PC-9 (cell line): ENCODE data around the gene ZNF691. TPM values are rescaled to one million over a fixed set of nuclear protein-coding genes. Genes with fewer than 3 reads are reported as not detected.

Source experiments
- BruUV-seq: library from RNA; stranded (reverse); fragments of 400-500 nt; replicated peaks from 2 replicates; lab custom pipeline; 2021; lab: Mats Ljungman, UMichigan
- CTCF ChIA-PET: fragments of 300-600 bp; sonication (Branson Sonifier 250); formaldehyde crosslinking; loops from one replicate; lab custom pipeline; 2022; ENCODE audit warnings: antibody characterized with exemption; lab: Charles Lee
- POLR2A ChIA-PET: fragments of 300-600 bp; sonication (Branson Sonifier 250); formaldehyde crosslinking; loops from one replicate; lab custom pipeline; 2022; ENCODE audit warnings: antibody characterized with exemption; ENCODE audit not compliant: unreplicated experiment; lab: Charles Lee
- DNase-seq, 2 experiments: peaks; one replicate each; pipeline versions ENCODE4 v3.0.0 to v3.0.0-alpha.2; 2015 to 2022; ENCODE audit warnings: mixed read lengths in 1 of 2
- H2AFZ ChIP-seq: fragments of 200-600 bp; sonication (generic); 2 replicates; pipeline ENCODE4 v1.8.1; 2017; ENCODE audit warnings: antibody characterized with exemption
- H3F3A ChIP-seq: fragments of 200-600 bp; sonication (generic); 2 replicates; pipeline ENCODE4 v1.8.1; 2017; ENCODE audit warnings: antibody characterized with exemption, mild to moderate bottlenecking, low read depth; ENCODE audit not compliant: insufficient read depth
- H3K27ac ChIP-seq: fragments of 200-600 bp; sonication (generic); 2 replicates; pipeline ENCODE4 v1.6.1; 2016; ENCODE audit warnings: mixed run types
- H3K27me3 ChIP-seq: fragments of 200-600 bp; sonication (generic); 2 replicates; pipeline ENCODE4 v1.6.1; 2016; ENCODE audit warnings: low read depth, mixed run types; ENCODE audit not compliant: insufficient read depth
- H3K36me3 ChIP-seq: fragments of 200-600 bp; sonication (generic); 2 replicates; pipeline ENCODE4 v1.6.1; 2016; ENCODE audit warnings: low read depth, mixed run types
- H3K4me1 ChIP-seq: fragments of 200-600 bp; sonication (generic); replicated peaks from 2 replicates; pipeline ENCODE4 v1.6.1; 2016; ENCODE audit warnings: mixed run types; ENCODE audit not compliant: insufficient read depth
- H3K4me2 ChIP-seq: fragments of 200-600 bp; sonication (generic); 2 replicates; pipeline ENCODE4 v1.6.1; 2017; ENCODE audit warnings: mixed run types
- H3K4me3 ChIP-seq: fragments of 200-600 bp; sonication (generic); 2 replicates; pipeline ENCODE4 v1.6.1; 2016; ENCODE audit warnings: mixed run types
- H3K79me2 ChIP-seq: fragments of 200-600 bp; sonication (generic); 2 replicates; pipeline ENCODE4 v1.6.1; 2017; ENCODE audit warnings: low read depth, mixed run types
- H3K9me2 ChIP-seq: fragments of 200-600 bp; sonication (generic); 2 replicates; pipeline ENCODE4 v1.8.1; 2017; ENCODE audit warnings: mild to moderate bottlenecking; ENCODE audit not compliant: insufficient read depth
- H3K9me3 ChIP-seq: fragments of 200-600 bp; sonication (generic); 2 replicates; pipeline ENCODE4 v1.8.1; 2016; ENCODE audit warnings: low read depth; ENCODE audit not compliant: insufficient read depth
- H4K20me1 ChIP-seq: fragments of 200-600 bp; sonication (generic); 2 replicates; pipeline ENCODE4 v1.8.1; 2017; ENCODE audit not compliant: insufficient read depth
- EZH2 ChIP-seq: fragments of 200-600 bp; sonication (generic); IDR thresholded peaks from 2 replicates; pipeline ENCODE4 v1.8.0; 2017; ENCODE audit warnings: antibody characterized with exemption, low read depth
- intact Hi-C: fragments of 100-400 bp; cut with micrococcal nuclease; formaldehyde crosslinking; loops from one replicate; pipeline ENCODE4 v1.10.0; 2022; ENCODE audit not compliant: unreplicated experiment
- total RNA-seq: library from RNA; stranded (reverse); gene quantifications from 2 replicates; pipeline ENCODE4 v1.2.3, GENCODE V29; 2021
- TF ChIP-seq, protein P1 (sequence below): fragments of 200-600 bp; sonication (generic); conservative IDR thresholded peaks from 2 replicates; pipeline ENCODE4 v1.6.1; 2017; ENCODE audit warnings: mixed run types, antibody characterized with exemption, mild to moderate bottlenecking, moderate library complexity

The ZNF691 gene
- total RNA-seq, 1 experiment from 2014 or later: 11.4 TPM

- intact Hi-C loops: no loop called here
- H3K4me3 ChIP-seq: no peak overlapping the region
- TF ChIP-seq EZH2: no peak
- no peaks in the 10 kb centered on the region for H3K9me2 ChIP-seq
- no peaks in the 10 kb centered on the region for H3K27me3 ChIP-seq
- ChIA-PET CTCF (no interaction called here), POLR2A (interaction anchor here (0.7 kb wide), 1 partner anchor 23 kb away, joined by 7 read pairs; no protein-coding TSS in a partner anchor)
- H3K27ac ChIP-seq: no peak overlapping the region
- H3F3A ChIP-seq: no peaks in the 10 kb centered on the region
- H3K4me1 ChIP-seq: no peaks in the 10 kb centered on the region
- DNase-seq: no peak
- no peaks in the 10 kb centered on the region for H4K20me1 ChIP-seq
- H3K9me3 ChIP-seq: no peaks in the 10 kb centered on the region
- no peak overlapping the region for H2AFZ ChIP-seq
- BruUV-seq: no TSS peak
- H3K4me2 ChIP-seq: no peak overlapping the region
- H3K79me2 ChIP-seq: no peaks in the 10 kb centered on the region
- no peaks in the 10 kb centered on the region for H3K36me3 ChIP-seq
Observed at GRCh38 chr1:42830631-42831030, 15.8 kb upstream of the ZNF691 start.

DNA sequence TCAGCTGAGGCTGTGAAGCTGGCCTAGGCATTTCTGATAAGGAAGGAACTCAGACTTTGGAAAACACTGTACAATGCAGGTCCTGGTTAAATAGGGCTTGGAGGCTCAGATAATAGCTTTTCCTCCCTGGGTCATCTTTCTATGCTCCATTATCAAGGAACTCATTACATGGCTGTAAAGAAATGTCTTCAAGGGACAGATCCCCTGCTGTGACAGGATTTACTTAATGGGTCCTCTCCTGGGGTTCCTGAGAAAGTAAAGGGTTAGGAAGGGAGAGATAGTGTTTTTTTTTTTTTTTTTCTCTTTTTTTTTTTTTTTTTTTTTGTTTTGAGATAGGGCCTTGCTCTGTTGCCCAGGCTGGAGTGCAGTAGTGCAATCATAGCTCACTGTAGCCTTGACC is 15.1 kb upstream of the ZNF691 start:
- no peak for DNase-seq
- no peaks in the 10 kb centered on the region for H4K20me1 ChIP-seq
- no peaks in the 10 kb centered on the region for H3K27me3 ChIP-seq
- H3K79me2 ChIP-seq: no peaks in the 10 kb centered on the region
- POLR2A ChIA-PET: interaction anchor here (0.7 kb wide), 1 partner anchor 23 kb away, joined by 7 read pairs; no protein-coding TSS in a partner anchor
- CTCF ChIA-PET: no interaction called here
- no peaks in the 10 kb centered on the region for H3K36me3 ChIP-seq
- no peak overlapping the region for H2AFZ ChIP-seq
- no peaks in the 10 kb centered on the region for H3K9me2 ChIP-seq
- no peaks in the 10 kb centered on the region for H3K4me1 ChIP-seq
- intact Hi-C loops: no loop called here
- H3K9me3 ChIP-seq: no peaks in the 10 kb centered on the region
- H3K4me3 ChIP-seq: no peak overlapping the region
- H3K4me2 ChIP-seq: no peak overlapping the region
- H3K27ac ChIP-seq: no peak overlapping the region
- TF ChIP-seq, protein P1, sequence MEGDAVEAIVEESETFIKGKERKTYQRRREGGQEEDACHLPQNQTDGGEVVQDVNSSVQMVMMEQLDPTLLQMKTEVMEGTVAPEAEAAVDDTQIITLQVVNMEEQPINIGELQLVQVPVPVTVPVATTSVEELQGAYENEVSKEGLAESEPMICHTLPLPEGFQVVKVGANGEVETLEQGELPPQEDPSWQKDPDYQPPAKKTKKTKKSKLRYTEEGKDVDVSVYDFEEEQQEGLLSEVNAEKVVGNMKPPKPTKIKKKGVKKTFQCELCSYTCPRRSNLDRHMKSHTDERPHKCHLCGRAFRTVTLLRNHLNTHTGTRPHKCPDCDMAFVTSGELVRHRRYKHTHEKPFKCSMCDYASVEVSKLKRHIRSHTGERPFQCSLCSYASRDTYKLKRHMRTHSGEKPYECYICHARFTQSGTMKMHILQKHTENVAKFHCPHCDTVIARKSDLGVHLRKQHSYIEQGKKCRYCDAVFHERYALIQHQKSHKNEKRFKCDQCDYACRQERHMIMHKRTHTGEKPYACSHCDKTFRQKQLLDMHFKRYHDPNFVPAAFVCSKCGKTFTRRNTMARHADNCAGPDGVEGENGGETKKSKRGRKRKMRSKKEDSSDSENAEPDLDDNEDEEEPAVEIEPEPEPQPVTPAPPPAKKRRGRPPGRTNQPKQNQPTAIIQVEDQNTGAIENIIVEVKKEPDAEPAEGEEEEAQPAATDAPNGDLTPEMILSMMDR: no peak
- no peak for TF ChIP-seq EZH2
- no peaks in the 10 kb centered on the region for H3F3A ChIP-seq
- BruUV-seq: no TSS peak

GRCh38 chr1:42832641-42833240 is 13.7 kb upstream of the ZNF691 start:
- H2AFZ ChIP-seq: no peak overlapping the region
- H3K4me3 ChIP-seq: no peak overlapping the region
- no peak overlapping the region for H3K27ac ChIP-seq
- no peaks in the 10 kb centered on the region for H4K20me1 ChIP-seq
- no peak overlapping the region for H3K4me2 ChIP-seq
- no peaks in the 10 kb centered on the region for H3K27me3 ChIP-seq
- H3K36me3 ChIP-seq: no peaks in the 10 kb centered on the region
- ChIA-PET CTCF (no interaction called here), POLR2A (no interaction called here)
- H3K9me2 ChIP-seq: no peaks in the 10 kb centered on the region
- TF ChIP-seq EZH2: no peak
- TF ChIP-seq, protein P1: no peak
- intact Hi-C loops: no loop called here
- no peaks in the 10 kb centered on the region for H3K79me2 ChIP-seq
- no peaks in the 10 kb centered on the region for H3F3A ChIP-seq
- DNase-seq: no peak
- no peaks in the 10 kb centered on the region for H3K9me3 ChIP-seq
- no TSS peak for BruUV-seq
- no peaks in the 10 kb centered on the region for H3K4me1 ChIP-seq

DNA sequence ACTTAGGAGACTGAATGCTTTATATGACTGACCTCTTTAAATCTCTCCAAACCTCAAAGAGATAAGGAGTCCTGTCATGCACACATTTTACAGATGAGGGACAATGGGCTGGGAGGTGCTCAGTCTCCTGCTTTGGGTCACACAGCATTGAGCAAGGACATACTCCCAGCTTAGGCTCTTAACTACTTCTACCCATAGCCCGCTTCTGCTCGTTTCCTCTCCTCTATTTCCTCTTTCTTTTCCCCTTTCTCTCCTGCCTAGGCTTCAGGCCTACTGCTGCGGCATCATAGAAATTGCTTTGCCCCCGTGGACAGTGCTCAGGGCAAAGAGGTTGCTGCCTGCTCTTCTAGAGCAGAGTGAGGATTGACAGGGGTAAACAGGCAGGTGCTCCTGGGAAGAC is 12.4 kb upstream of the ZNF691 start:
- no TSS peak for BruUV-seq
- Histone ChIP-seq H3F3A (no peaks in the 10 kb centered on the region), H3K79me2 (no peaks in the 10 kb centered on the region), H4K20me1 (no peaks in the 10 kb centered on the region), H3K36me3 (no peaks in the 10 kb centered on the region), H3K4me1 (no peaks in the 10 kb centered on the region), H3K4me3 (no peak overlapping the region), H3K9me3 (no peaks in the 10 kb centered on the region), H3K9me2 (no peaks in the 10 kb centered on the region), H3K4me2 (no peak overlapping the region), H3K27me3 (no peaks in the 10 kb centered on the region), H2AFZ (no peak overlapping the region), H3K27ac (no peak overlapping the region)
- no peak for DNase-seq
- no peak for TF ChIP-seq EZH2
- TF ChIP-seq, protein P1: no peak
- intact Hi-C loops: no loop called here
- ChIA-PET CTCF (no interaction called here), POLR2A (no interaction called here)
